Stimulated activated CD4-positive, alpha-beta T cell treated with anti-CD3 and anti-CD28 coated beads, Interleukin-12 subunit alpha, Interleukin-12 subunit beta, amount 100 ng/mL, for 24 hours (primary cell): ENCODE results near the gene SPATA33.
A peak's percentile ranks its signal among the peaks of the same experiment; 100 is the strongest.

Experiments
- DNase-seq, 2 experiments: peaks; one replicate each; pipeline ENCODE4 v3.0.0-alpha.2; 2020; ENCODE audit warnings: low read depth in 2 of 2

Gene SPATA33

GRCh38 chr16:89709716-89710432 is 52.2 kb downstream of the SPATA33 start:
- no peak for DNase-seq

GRCh38 chr16:89710709-89711564 is 53.3 kb downstream of the SPATA33 start:
- no peak for DNase-seq

GRCh38 chr16:89711601-89712273 is 54.1 kb downstream of the SPATA33 start:
- DNase-seq = peak in 1 of 2 experiments; percentile 67

GRCh38 chr16:89712274-89712781 is 54.7 kb downstream of the SPATA33 start:
- no peak for DNase-seq

GRCh38 chr16:89716493-89716892 is 58.9 kb downstream of the SPATA33 start:
- DNase-seq = no peak

- DNase-seq = no peak
These were observed 59.5 kb downstream of the SPATA33 start for GRCh38 chr16:89716916-89717687.

- no peak for DNase-seq
These were observed 60.3 kb downstream of the SPATA33 start for GRCh38 chr16:89717688-89718505.
